NCI-H526 (cell line): Measurements from ENCODE around the gene MAP4K4.
A peak's percentile ranks its signal among the peaks of the same experiment; 100 is the strongest.

ENCODE experiments used
- DNase-seq, 2 experiments: peaks; one replicate each; lab custom pipeline; 2025; lab: John Stamatoyannopoulos, UW

The MAP4K4 gene

DNA sequence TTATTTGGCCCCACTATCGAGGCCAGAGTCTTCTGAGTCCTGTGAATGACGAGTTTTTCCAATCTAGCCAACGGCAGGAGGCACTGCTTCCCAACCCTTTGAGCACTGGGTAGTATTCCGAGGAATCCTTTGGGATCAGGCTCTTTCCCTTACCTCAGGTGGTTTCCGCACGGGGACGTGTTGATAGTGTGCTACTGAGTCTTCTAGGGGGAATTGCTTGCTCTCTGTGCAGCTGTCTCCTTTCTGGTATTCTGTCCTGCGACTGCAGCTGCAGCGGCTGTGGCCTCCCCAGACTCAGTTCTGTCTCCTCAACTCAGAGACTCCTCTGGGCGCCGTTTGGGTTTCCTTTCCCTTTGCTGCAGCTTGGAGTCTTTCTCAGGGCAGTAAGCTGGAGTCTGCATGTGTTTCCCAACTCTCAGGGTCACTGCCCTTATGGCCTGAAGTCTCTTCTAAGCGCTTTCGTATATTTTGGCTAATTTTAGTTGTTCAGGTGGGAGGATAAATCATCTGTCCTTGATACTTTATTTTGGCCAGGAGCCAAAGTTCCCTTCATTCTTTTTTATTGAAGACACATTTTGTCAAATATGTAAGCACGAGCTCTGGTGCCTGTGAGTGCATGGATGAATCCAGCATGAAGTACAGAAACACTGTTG lies 118.4 kb downstream of the MAP4K4 start:
- peak; percentile 68 to 83 for DNase-seq

- DNase-seq, result no peak
Measured at GRCh38 chr2:101816598-101816997, 119.1 kb downstream of the MAP4K4 start.

DNA sequence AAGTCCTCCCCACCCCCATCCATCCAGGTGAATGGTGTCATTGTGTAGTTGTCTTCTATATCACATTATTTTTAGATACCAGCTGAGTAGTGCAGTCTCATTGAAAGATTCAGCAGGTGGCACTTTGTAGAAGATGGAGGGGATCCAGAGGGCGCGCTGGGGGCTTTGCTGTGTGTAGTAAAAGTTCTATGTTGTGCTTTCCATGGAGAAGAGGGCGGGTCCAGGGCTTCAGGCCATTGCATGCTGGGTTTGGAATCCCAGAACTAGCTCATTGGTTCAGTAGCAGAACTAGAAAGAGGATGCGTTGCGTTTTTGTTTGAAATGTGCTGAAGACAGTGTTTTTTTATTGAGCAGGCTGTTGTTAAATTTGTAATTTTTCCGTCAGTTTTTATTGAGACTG lies 120.0 kb downstream of the MAP4K4 start:
- DNase-seq, result peak; percentile 48 to 76

- DNase-seq, result peak; percentile 95 to 96
Measured at GRCh38 chr2:101818531-101819451, 121.3 kb downstream of the MAP4K4 start.

- peak in 1 of 2 experiments; percentile 14 for DNase-seq
Measured at GRCh38 chr2:101820519-101820918, 123.0 kb downstream of the MAP4K4 start.

- DNase-seq, result no peak
Measured at GRCh38 chr2:101821059-101821805, 123.7 kb downstream of the MAP4K4 start.

- no peak for DNase-seq
Measured at GRCh38 chr2:101821828-101822458, 124.4 kb downstream of the MAP4K4 start.

GRCh38 chr2:101823347-101823791 lies 125.9 kb downstream of the MAP4K4 start:
- DNase-seq, result peak; percentile 24 to 61

DNA sequence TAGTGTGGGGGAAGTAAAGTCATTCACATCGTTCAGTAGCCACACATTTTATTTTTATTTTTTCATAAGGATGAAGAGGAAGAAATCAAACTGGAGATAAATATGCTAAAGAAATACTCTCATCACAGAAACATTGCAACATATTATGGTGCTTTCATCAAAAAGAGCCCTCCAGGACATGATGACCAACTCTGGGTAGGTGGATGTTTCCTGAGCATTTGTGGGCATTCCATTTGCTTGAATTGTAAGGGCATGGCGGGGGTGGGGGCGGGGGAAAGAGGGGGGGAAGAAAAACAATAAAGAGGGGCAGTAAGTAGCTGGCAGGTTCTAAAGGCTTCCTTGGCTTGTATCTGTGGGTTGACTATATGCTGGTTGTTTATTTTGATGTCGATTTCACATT lies 126.4 kb downstream of the MAP4K4 start:
- no peak for DNase-seq

GRCh38 chr2:101826716-101827115 lies 129.2 kb downstream of the MAP4K4 start:
- no peak for DNase-seq

DNA sequence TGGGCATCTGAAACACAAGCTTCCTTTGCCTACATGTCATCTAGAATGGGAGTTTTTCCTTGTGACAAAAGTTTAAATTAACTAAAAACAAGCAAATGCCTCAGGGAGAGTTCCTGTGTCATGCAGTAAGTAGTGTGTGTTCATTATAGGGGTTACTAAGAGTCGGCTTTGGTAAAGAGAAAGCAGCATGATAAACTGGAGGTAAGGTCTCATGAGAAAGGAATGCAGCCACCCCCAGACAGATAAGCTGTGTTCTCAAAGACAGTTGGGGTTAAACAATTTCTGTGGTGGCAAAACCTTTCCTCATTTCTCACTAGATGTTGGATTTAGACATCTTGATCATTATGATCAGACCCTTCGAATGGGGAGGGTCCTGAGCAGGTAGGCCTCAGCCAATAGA lies 129.7 kb downstream of the MAP4K4 start:
- DNase-seq, result no peak

DNA sequence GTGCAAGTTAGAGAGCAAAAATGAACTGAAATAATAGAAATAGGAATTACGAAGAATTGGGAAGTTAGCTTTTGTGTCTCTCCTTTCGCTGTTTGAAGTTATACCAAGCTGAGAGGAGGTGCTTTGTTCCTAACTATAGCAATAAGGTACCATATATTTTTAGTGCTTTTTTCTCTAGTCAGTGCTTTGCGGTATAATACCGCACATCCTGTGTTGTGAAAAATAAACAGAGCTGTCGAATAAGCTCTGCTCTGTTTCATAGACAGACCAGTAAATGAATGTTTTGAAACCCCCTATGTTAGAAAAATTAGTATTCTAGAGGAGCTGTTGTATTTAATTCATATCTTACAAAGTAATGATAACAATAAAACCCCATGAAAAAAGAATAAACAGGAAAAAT lies 130.8 kb downstream of the MAP4K4 start:
- no peak for DNase-seq

- DNase-seq, result no peak
Measured at GRCh38 chr2:101828673-101829334, 131.3 kb downstream of the MAP4K4 start.

DNA sequence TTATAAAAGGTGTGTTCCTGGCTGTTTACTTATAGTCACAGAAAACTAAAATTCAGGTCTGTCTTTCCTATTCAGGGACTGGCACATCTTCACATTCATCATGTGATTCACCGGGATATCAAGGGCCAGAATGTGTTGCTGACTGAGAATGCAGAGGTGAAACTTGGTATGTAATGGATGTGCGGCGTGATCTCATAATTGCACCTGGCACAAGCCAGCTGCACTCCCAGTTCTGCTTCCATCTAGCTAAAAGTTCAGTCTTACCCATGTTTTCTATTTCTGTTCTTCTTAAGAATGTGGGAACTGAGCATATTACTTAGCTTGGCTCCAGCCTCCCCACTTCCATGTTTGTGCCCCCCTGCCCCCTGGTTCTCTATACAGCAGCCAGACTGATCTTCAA lies 131.9 kb downstream of the MAP4K4 start:
- DNase-seq, result no peak

GRCh38 chr2:101830146-101830545 lies 132.6 kb downstream of the MAP4K4 start:
- DNase-seq, result no peak

- DNase-seq, result no peak
Measured at GRCh38 chr2:101830555-101830954, 133.0 kb downstream of the MAP4K4 start.

DNA sequence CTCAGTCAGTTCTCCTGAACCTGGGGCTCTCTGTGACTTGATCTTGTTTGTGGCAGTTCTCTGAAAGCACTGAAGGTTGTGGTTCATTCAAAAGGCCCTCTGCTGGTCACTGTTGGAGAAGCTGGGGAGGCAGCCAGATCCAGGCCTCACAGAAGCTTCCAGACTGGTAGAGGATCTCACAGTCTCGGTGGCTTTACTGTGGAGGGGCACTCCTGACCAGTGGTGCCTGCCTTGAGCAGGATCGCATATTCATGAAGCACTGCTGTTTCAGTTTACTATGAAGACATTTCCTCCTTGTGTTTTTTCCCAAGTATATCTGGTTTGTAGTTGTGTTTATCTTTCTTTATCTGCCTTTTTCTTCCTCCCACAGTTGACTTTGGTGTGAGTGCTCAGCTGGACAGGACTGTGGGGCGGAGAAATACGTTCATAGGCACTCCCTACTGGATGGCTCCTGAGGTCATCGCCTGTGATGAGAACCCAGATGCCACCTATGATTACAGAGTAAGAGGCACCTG lies 133.9 kb downstream of the MAP4K4 start:
- DNase-seq, result peak; percentile 47 to 87

GRCh38 chr2:101832114-101832513 lies 134.6 kb downstream of the MAP4K4 start:
- DNase-seq, result peak in 1 of 2 experiments; percentile 16

DNA sequence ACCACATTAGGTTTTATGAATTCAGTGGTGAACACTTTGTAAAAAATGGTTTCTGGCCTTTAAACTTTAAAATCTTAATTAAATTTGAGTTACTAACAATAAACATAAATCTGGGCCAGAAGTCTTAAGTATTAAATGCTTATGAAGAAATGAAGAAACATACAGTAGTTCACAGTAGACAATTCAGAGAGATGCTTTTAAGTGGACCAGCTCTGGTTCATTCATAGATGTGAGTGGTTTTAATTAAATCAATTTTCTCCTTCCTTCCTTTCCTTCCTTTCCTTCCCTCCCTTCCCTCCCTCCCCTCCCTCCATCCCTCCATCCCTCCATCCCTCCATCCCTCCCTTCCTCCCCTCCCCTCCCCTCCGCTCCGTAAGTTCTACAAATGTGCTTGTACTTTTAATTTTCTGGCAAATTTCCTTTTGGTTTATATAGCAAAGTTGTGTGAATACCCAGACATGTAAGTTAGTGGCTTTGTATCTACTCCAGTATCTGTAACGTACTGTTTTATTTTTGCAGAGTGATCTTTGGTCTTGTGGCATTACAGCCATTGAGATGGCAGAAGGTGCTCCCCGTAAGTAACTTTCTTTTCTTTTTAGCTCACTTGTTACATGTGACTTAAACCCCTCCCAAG lies 136.5 kb downstream of the MAP4K4 start:
- DNase-seq, result no peak

DNA sequence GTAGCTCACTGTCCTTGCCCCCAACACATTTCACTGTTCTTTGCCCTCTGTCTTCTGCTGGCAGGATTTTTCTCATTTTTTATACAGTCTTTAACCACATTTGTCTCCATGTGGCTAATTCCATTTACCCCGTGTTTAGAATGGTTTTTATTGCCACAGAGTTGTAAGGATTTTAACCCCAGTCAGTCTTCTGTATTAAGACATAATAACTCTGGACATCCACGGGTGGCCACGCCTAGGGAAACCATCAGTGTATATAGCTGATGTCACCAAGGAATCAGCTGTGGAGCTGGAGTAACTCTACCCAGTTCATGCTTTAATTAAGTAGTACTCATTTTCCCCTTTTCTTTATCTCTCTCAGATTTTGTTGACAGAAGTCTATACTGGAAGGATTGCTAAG lies 139.8 kb downstream of the MAP4K4 start:
- no peak for DNase-seq
